Measurements from ENCODE around the gene PCDHB15. TPM values are rescaled to one million over a fixed set of nuclear protein-coding genes. Genes with fewer than 3 reads are reported as not detected.

PCDHB15 gene
- total RNA-seq, 1 experiment from 2014 or later: 1.4 TPM

- intact Hi-C loops (cut with micrococcal nuclease; ENCODE audit: unreplicated experiment): no loop called here
- Mint-ChIP-seq H3K4me1 (ENCODE audit: low read depth, unreplicated experiment) (no peaks in the 10 kb centered on the region), H3K27ac (ENCODE audit: unreplicated experiment) (no peak overlapping the region), H3K27me3 (ENCODE audit: unreplicated experiment) (no peaks in the 10 kb centered on the region), H3K9me3 (ENCODE audit: low read depth, unreplicated experiment) (peaks cover 22% of the 10 kb centered on the region), H3K4me3 (ENCODE audit: low read depth, unreplicated experiment) (no peak overlapping the region), H3K36me3 (ENCODE audit: insufficient read depth, unreplicated experiment) (no peaks in the 10 kb centered on the region)
- no peak for TF ChIP-seq CTCF (IDR thresholded peaks at IDR 0.05; ENCODE audit: unreplicated experiment)
- DNase-seq: no peak
- CTCF ChIA-PET: no interaction called here
- BruUV-seq (replicated peaks): no TSS peak
Observed at GRCh38 chr5:141269195-141269594, 24.0 kb downstream of the PCDHB15 start.

DNA sequence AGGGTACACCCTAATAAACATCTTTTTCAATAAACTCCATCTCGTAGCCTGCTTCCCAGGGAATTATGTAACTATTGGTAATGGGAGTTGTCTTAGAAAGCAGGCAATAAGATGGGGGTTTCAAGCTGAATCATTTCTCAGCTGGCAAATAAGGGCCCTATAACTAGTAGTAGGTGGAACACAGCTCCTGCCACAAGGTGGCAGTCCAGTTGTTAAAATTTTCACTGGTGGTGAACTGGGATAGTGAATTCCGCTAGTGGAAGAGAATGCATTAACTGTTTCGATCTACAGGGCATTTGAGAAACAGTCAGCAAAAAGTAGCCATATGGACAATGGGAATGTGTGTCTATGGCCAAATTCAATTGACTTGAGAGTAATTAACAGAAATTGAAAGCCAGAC, 27.7 kb downstream of the PCDHB15 start:
- no peak for DNase-seq

GRCh38 chr5:141298376-141298775, 53.2 kb downstream of the PCDHB15 start:
- Mint-ChIP-seq H3K9me3 (ENCODE audit: low read depth, unreplicated experiment) (peaks cover 23% of the 10 kb centered on the region), H3K4me1 (ENCODE audit: low read depth, unreplicated experiment) (no peaks in the 10 kb centered on the region)

More for the DNA sequence above, 27.7 kb downstream of the PCDHB15 start:
- no peak for TF ChIP-seq CTCF (IDR thresholded peaks at IDR 0.05; ENCODE audit: unreplicated experiment)
- Mint-ChIP-seq H3K27me3 (ENCODE audit: unreplicated experiment) (no peaks in the 10 kb centered on the region), H3K9me3 (ENCODE audit: low read depth, unreplicated experiment) (peaks cover 25% of the 10 kb centered on the region), H3K27ac (ENCODE audit: unreplicated experiment) (no peak overlapping the region), H3K36me3 (ENCODE audit: insufficient read depth, unreplicated experiment) (no peaks in the 10 kb centered on the region), H3K4me1 (ENCODE audit: low read depth, unreplicated experiment) (no peaks in the 10 kb centered on the region), H3K4me3 (ENCODE audit: low read depth, unreplicated experiment) (no peak overlapping the region)
- intact Hi-C loops (cut with micrococcal nuclease; ENCODE audit: unreplicated experiment): no loop called here
- no TSS peak for BruUV-seq (replicated peaks)
- CTCF ChIA-PET: no interaction called here

More at GRCh38 chr5:141298376-141298775, 53.2 kb downstream of the PCDHB15 start:
- CTCF ChIA-PET: interaction anchor here (0.6 kb wide), 1 partner anchor 149 kb away, joined by 3 read pairs; no protein-coding TSS in a partner anchor
- no TSS peak for BruUV-seq (replicated peaks)
- no peaks in the 10 kb centered on the region for H3K36me3 Mint-ChIP-seq (ENCODE audit: insufficient read depth, unreplicated experiment)
- no peak for TF ChIP-seq CTCF (IDR thresholded peaks at IDR 0.05; ENCODE audit: unreplicated experiment)
- H3K27ac Mint-ChIP-seq (ENCODE audit: unreplicated experiment): no peak overlapping the region
- no peaks in the 10 kb centered on the region for H3K27me3 Mint-ChIP-seq (ENCODE audit: unreplicated experiment)
- intact Hi-C loops (cut with micrococcal nuclease; ENCODE audit: unreplicated experiment): no loop called here
- H3K4me3 Mint-ChIP-seq (ENCODE audit: low read depth, unreplicated experiment): no peak overlapping the region
- DNase-seq: no peak

Other genes with a start within 250 kb of the PCDHB15 start
- not detected in 2 replicates for gene PCDHB1, start 194.0 kb upstream of the PCDHB15 start, total RNA-seq (2022)
- 0.24 TPM in 1 of 2 replicates, not detected in the other for gene PCDHB2, start 150.8 kb upstream of the PCDHB15 start, total RNA-seq (2022)
- 0.09 and 0.10 TPM in 2 replicates for gene PCDHB3, start 144.9 kb upstream of the PCDHB15 start, total RNA-seq (2022)
- not detected in 2 replicates for gene PCDHB4, start 123.6 kb upstream of the PCDHB15 start, total RNA-seq (2022)
- gene PCDHB5, start 110.2 kb upstream of the PCDHB15 start, total RNA-seq (2022): not detected in 2 replicates
- not detected in 2 replicates for gene PCDHB6, start 95.3 kb upstream of the PCDHB15 start, total RNA-seq (2022)
- 0.26 and 0.37 TPM in 2 replicates for gene PCDHB7, start 72.8 kb upstream of the PCDHB15 start, total RNA-seq (2022)
- 0.21 and 0.61 TPM in 2 replicates for gene PCDHB8, start 67.6 kb upstream of the PCDHB15 start, total RNA-seq (2022)
- gene PCDHB16, start 63.0 kb upstream of the PCDHB15 start, total RNA-seq (2022): 0.35 and 0.66 TPM in 2 replicates
- 2.4 and 3.5 TPM in 2 replicates for gene PCDHB9, start 58.2 kb upstream of the PCDHB15 start, total RNA-seq (2022)
- 1.0 and 1.2 TPM in 2 replicates for gene PCDHB10, start 53.0 kb upstream of the PCDHB15 start, total RNA-seq (2022)
- 0.83 and 0.85 TPM in 2 replicates for gene PCDHB11, start 45.8 kb upstream of the PCDHB15 start, total RNA-seq (2022)
- gene PCDHB12, start 36.7 kb upstream of the PCDHB15 start, total RNA-seq (2022): 1.3 and 1.6 TPM in 2 replicates
- gene PCDHB13, start 31.5 kb upstream of the PCDHB15 start, total RNA-seq (2022): 0.86 and 1.1 TPM in 2 replicates
- gene PCDHB14, start 22.1 kb upstream of the PCDHB15 start, total RNA-seq (2022): 5.7 and 6.3 TPM in 2 replicates
- gene SLC25A2, start 58.7 kb downstream of the PCDHB15 start, total RNA-seq (2022): 0.26 and 0.27 TPM in 2 replicates
- 73.2 and 79.6 TPM in 2 replicates for gene TAF7, start 75.4 kb downstream of the PCDHB15 start, total RNA-seq (2022)
- 0.29 TPM in 1 of 2 replicates, not detected in the other for gene PCDHGA1, start 85.1 kb downstream of the PCDHB15 start, total RNA-seq (2022)
- gene PCDHGA2, start 93.4 kb downstream of the PCDHB15 start, total RNA-seq (2022): not detected in 2 replicates
- gene PCDHGA3, start 98.4 kb downstream of the PCDHB15 start, total RNA-seq (2022): not detected in 2 replicates
- 0.19 and 0.20 TPM in 2 replicates for gene PCDHGB1, start 104.7 kb downstream of the PCDHB15 start, total RNA-seq (2022)
- 0.07 TPM in 2 replicates for gene PCDHGA4, start 109.6 kb downstream of the PCDHB15 start, total RNA-seq (2022)
- 0.34 and 0.38 TPM in 2 replicates for gene PCDHGB2, start 114.6 kb downstream of the PCDHB15 start, total RNA-seq (2022)
- 0.10 and 0.12 TPM in 2 replicates for gene PCDHGA5, start 118.8 kb downstream of the PCDHB15 start, total RNA-seq (2022)
- 1.2 and 1.6 TPM in 2 replicates for gene PCDHGB3, start 124.8 kb downstream of the PCDHB15 start, total RNA-seq (2022)
- gene PCDHGA6, start 128.5 kb downstream of the PCDHB15 start, total RNA-seq (2022): 0.71 and 0.80 TPM in 2 replicates
- gene PCDHGA7, start 137.3 kb downstream of the PCDHB15 start, total RNA-seq (2022): 0.73 and 0.90 TPM in 2 replicates
- 7.0 and 8.2 TPM in 2 replicates for gene PCDHGB4, start 142.3 kb downstream of the PCDHB15 start, total RNA-seq (2022)
- gene PCDHGA8, start 147.2 kb downstream of the PCDHB15 start, total RNA-seq (2022): 0.95 and 1.1 TPM in 2 replicates
- 9.1 and 12.4 TPM in 2 replicates for gene PCDHGB5, start 152.6 kb downstream of the PCDHB15 start, total RNA-seq (2022)
- gene PCDHGA9, start 157.4 kb downstream of the PCDHB15 start, total RNA-seq (2022): 16.0 and 18.1 TPM in 2 replicates
- gene PCDHGB6, start 162.6 kb downstream of the PCDHB15 start, total RNA-seq (2022): 9.6 and 13.4 TPM in 2 replicates
- gene PCDHGA10, start 167.6 kb downstream of the PCDHB15 start, total RNA-seq (2022): 2.6 and 3.7 TPM in 2 replicates
- gene PCDHGB7, start 172.3 kb downstream of the PCDHB15 start, total RNA-seq (2022): 9.8 and 13.6 TPM in 2 replicates
- gene PCDHGA11, start 175.7 kb downstream of the PCDHB15 start, total RNA-seq (2022): 2.3 and 2.8 TPM in 2 replicates
- gene PCDHGA12, start 185.1 kb downstream of the PCDHB15 start, total RNA-seq (2022): 2.1 and 2.9 TPM in 2 replicates
- 49.4 and 73.0 TPM in 2 replicates for gene PCDHGC3, start 230.6 kb downstream of the PCDHB15 start, total RNA-seq (2022)
- 1.2 and 2.2 TPM in 2 replicates for gene PCDHGC4, start 239.6 kb downstream of the PCDHB15 start, total RNA-seq (2022)
- gene PCDHGC5, start 243.7 kb downstream of the PCDHB15 start, total RNA-seq (2022): 1.5 and 2.1 TPM in 2 replicates